GM10248 (cell line): ENCODE measurements around the gene MATCAP1.

ENCODE experiments used
- CTCF ChIA-PET: fragments of 300-600 bp; sonication (Branson Sonifier 250); formaldehyde crosslinking; extraction: SDS; loops from one replicate; lab custom pipeline; 2021; ENCODE audit warnings: antibody characterized with exemption; lab: Yijun Ruan, JAX
- POLR2A ChIA-PET: fragments of 350-650 bp; sonication (Branson Sonifier 250); formaldehyde crosslinking; extraction: SDS; loops from one replicate; lab custom pipeline; 2020; ENCODE audit warnings: antibody characterized with exemption; lab: Yijun Ruan, JAX
- DNase-seq: peaks from one replicate; pipeline ENCODE4 v3.0.0; 2012; ENCODE audit errors: extremely low spot score
- CTCF ChIP-seq: IDR thresholded peaks from 2 replicates; pipeline ENCODE4 v1.5.1; 2012; ENCODE audit warnings: mild to moderate bottlenecking, low read depth; ENCODE audit errors: extremely low read depth, missing control alignments, control extremely low read depth

MATCAP1 gene

GRCh38 chr16:67193536-67193935, 9.8 kb upstream of the MATCAP1 start:
- ChIA-PET CTCF (interaction anchor here (1.5 to 2.6 kb wide), 4 partner anchors 9 to 38 kb away, joined by 4 to 10 read pairs (median 8); partner anchors contain the start of gene TMEM208), POLR2A (interaction anchor here (0.6 kb wide), 1 partner anchor 242 kb away, joined by 5 read pairs; no protein-coding TSS in a partner anchor)
- DNase-seq = no peak
- no peak for TF ChIP-seq CTCF

- DNase-seq = no peak
- no peak for TF ChIP-seq CTCF
- CTCF ChIA-PET = interaction anchor here (0.8 to 1.9 kb wide), 6 partner anchors 13 to 38 kb away, joined by 3 to 7 read pairs (median 3); partner anchors contain the start of genes FBXL8, NOL3 and TRADD
- POLR2A ChIA-PET = interaction anchor here (0.6 to 0.7 kb wide), 3 partner anchors 42 to 1714 kb away, joined by 3 to 4 read pairs (median 3); partner anchors contain the start of gene B3GNT9
Measured at GRCh38 chr16:67192781-67193361, 9.1 kb upstream of the MATCAP1 start.

- TF ChIP-seq CTCF = no peak
- DNase-seq = peak; percentile 95
- ChIA-PET POLR2A (interaction anchor here (0.6 to 0.7 kb wide), 3 partner anchors 41 to 1715 kb away, joined by 3 to 4 read pairs (median 3); partner anchors contain the start of gene B3GNT9), CTCF (interaction anchor here (0.8 to 1.9 kb wide), 7 partner anchors 14 to 37 kb away, joined by 3 to 7 read pairs (median 3); partner anchors contain the start of genes FBXL8, NOL3 and TRADD)
Measured at GRCh38 chr16:67191995-67192681, 8.4 kb upstream of the MATCAP1 start, which contains the start of gene E2F4. Gene E2F4 (plus strand): TSS chr16:67192155. CDS start chr16:67192228, 73 bp downstream.

GRCh38 chr16:67191411-67191994, 7.7 kb upstream of the MATCAP1 start:
- CTCF ChIA-PET = interaction anchor here (0.8 to 1.7 kb wide), 3 partner anchors 21 to 174 kb away, joined by 3 to 6 read pairs (median 3); partner anchors contain the start of gene NOL3
- no peak for TF ChIP-seq CTCF

GRCh38 chr16:67190448-67191399, 7.0 kb upstream of the MATCAP1 start:
- ChIA-PET CTCF (interaction anchor here (1.1 to 2.8 kb wide), 6 partner anchors 15 to 175 kb away, joined by 3 to 17 read pairs (median 4); partner anchors contain the start of gene NOL3), POLR2A (no interaction called here)
- no peak for DNase-seq
- TF ChIP-seq CTCF = no peak

More at GRCh38 chr16:67191411-67191994, 7.7 kb upstream of the MATCAP1 start:
- POLR2A ChIA-PET = no interaction called here
- no peak for DNase-seq
